ENCODE data around the gene TNIK.

The TNIK gene

DNA sequence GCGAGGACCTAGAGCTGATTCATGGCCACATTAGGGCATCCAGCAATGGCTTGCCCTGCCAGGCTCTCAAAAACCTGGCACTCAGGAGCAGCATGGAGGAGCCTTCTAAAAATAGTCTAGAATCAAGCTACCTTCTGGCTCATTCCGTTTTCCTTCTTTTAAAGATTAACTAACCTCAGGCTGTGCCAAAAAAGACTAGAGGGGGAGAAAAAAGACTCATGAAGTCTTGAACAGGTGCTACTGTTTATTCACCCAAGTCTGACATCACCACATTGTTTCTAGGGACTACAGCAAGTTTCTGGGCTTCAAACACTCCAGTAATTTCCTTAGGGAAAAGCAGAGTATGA, 125.8 kb downstream of the TNIK start:
- Histone ChIP-seq H3F3A (ENCODE audit: low read depth) (no peaks in the 10 kb centered on the region), H3K27me3 (ENCODE audit: insufficient read depth, low read length, poor library complexity, severe bottlenecking) (no peaks in the 10 kb centered on the region), H3K9ac (ENCODE audit: low read depth, low read length, poor library complexity, severe bottlenecking) (no peak overlapping the region), H3K9me2 (replicated peaks; ENCODE audit: low read depth, low read length) (no peaks in the 10 kb centered on the region), H3K79me2 (ENCODE audit: insufficient read depth, low read length) (peaks cover 48% of the 10 kb centered on the region; the same call in 1 of the 2 replicates), H2AFZ (ENCODE audit: low read length) (no peak overlapping the region), H3K4me1 (ENCODE audit: insufficient read depth, low read length, poor library complexity, severe bottlenecking) (peaks cover 19% of the 10 kb centered on the region), H3K36me3 (ENCODE audit: insufficient read depth, low read length) (no peaks in the 10 kb centered on the region), H4K20me1 (ENCODE audit: insufficient read depth, low read length, poor library complexity, severe bottlenecking) (no peaks in the 10 kb centered on the region), H3K4me3 (ENCODE audit: low read length, poor library complexity, severe bottlenecking) (no peak overlapping the region), H3K4me2 (ENCODE audit: low read depth, low read length, poor library complexity, severe bottlenecking) (no peak overlapping the region), H3K9me3 (ENCODE audit: insufficient read depth, low read depth, low read length) (no peaks in the 10 kb centered on the region)
- TF ChIP-seq, protein P1, sequence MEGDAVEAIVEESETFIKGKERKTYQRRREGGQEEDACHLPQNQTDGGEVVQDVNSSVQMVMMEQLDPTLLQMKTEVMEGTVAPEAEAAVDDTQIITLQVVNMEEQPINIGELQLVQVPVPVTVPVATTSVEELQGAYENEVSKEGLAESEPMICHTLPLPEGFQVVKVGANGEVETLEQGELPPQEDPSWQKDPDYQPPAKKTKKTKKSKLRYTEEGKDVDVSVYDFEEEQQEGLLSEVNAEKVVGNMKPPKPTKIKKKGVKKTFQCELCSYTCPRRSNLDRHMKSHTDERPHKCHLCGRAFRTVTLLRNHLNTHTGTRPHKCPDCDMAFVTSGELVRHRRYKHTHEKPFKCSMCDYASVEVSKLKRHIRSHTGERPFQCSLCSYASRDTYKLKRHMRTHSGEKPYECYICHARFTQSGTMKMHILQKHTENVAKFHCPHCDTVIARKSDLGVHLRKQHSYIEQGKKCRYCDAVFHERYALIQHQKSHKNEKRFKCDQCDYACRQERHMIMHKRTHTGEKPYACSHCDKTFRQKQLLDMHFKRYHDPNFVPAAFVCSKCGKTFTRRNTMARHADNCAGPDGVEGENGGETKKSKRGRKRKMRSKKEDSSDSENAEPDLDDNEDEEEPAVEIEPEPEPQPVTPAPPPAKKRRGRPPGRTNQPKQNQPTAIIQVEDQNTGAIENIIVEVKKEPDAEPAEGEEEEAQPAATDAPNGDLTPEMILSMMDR (conservative IDR thresholded peaks at IDR 0.05; ENCODE audit: low read length): no peak
- no peak for TF ChIP-seq EZH2phosphoT487 (IDR thresholded peaks at IDR 0.05; ENCODE audit: borderline replicate concordance)

- Histone ChIP-seq H3K4me1 (ENCODE audit: insufficient read depth, low read length, poor library complexity, severe bottlenecking) (peaks cover 23% of the 10 kb centered on the region), H3K9me3 (ENCODE audit: insufficient read depth, low read depth, low read length) (no peaks in the 10 kb centered on the region), H3K36me3 (ENCODE audit: insufficient read depth, low read length) (no peaks in the 10 kb centered on the region), H4K20me1 (ENCODE audit: insufficient read depth, low read length, poor library complexity, severe bottlenecking) (no peaks in the 10 kb centered on the region), H3K27me3 (ENCODE audit: insufficient read depth, low read length, poor library complexity, severe bottlenecking) (no peaks in the 10 kb centered on the region), H3K4me2 (ENCODE audit: low read depth, low read length, poor library complexity, severe bottlenecking) (no peak overlapping the region), H3K79me2 (ENCODE audit: insufficient read depth, low read length) (peaks cover 50% of the 10 kb centered on the region; the same call in 1 of the 2 replicates), H3K4me3 (ENCODE audit: low read length, poor library complexity, severe bottlenecking) (no peak overlapping the region), H3K9me2 (replicated peaks; ENCODE audit: low read depth, low read length) (no peaks in the 10 kb centered on the region), H2AFZ (ENCODE audit: low read length) (no peak overlapping the region), H3K9ac (ENCODE audit: low read depth, low read length, poor library complexity, severe bottlenecking) (no peak overlapping the region), H3F3A (ENCODE audit: low read depth) (no peaks in the 10 kb centered on the region)
- TF ChIP-seq, protein P1 (conservative IDR thresholded peaks at IDR 0.05; ENCODE audit: low read length): no peak
- no peak for TF ChIP-seq EZH2phosphoT487 (IDR thresholded peaks at IDR 0.05; ENCODE audit: borderline replicate concordance)
Measured at GRCh38 chr3:171333784-171334464, 126.3 kb downstream of the TNIK start.

GRCh38 chr3:171330938-171331337, 129.3 kb downstream of the TNIK start:
- H3F3A ChIP-seq (ENCODE audit: low read depth): no peaks in the 10 kb centered on the region
- H3K4me1 ChIP-seq (ENCODE audit: insufficient read depth, low read length, poor library complexity, severe bottlenecking): peaks cover 36% of the 10 kb centered on the region
- no peak overlapping the region for H3K4me3 ChIP-seq (ENCODE audit: low read length, poor library complexity, severe bottlenecking)
- TF ChIP-seq EZH2phosphoT487 (IDR thresholded peaks at IDR 0.05; ENCODE audit: borderline replicate concordance): no peak
- TF ChIP-seq, protein P1 (conservative IDR thresholded peaks at IDR 0.05; ENCODE audit: low read length): no peak
- H3K36me3 ChIP-seq (ENCODE audit: insufficient read depth, low read length): no peaks in the 10 kb centered on the region
- H3K79me2 ChIP-seq (ENCODE audit: insufficient read depth, low read length): peaks cover 61% of the 10 kb centered on the region; the same call in 1 of the 2 replicates
- no peak overlapping the region for H3K9ac ChIP-seq (ENCODE audit: low read depth, low read length, poor library complexity, severe bottlenecking)
- H4K20me1 ChIP-seq (ENCODE audit: insufficient read depth, low read length, poor library complexity, severe bottlenecking): no peaks in the 10 kb centered on the region
- no peak overlapping the region for H2AFZ ChIP-seq (ENCODE audit: low read length)
- no peak overlapping the region for H3K4me2 ChIP-seq (ENCODE audit: low read depth, low read length, poor library complexity, severe bottlenecking)
- H3K27me3 ChIP-seq (ENCODE audit: insufficient read depth, low read length, poor library complexity, severe bottlenecking): no peaks in the 10 kb centered on the region
- H3K9me3 ChIP-seq (ENCODE audit: insufficient read depth, low read depth, low read length): no peaks in the 10 kb centered on the region
- no peaks in the 10 kb centered on the region for H3K9me2 ChIP-seq (replicated peaks; ENCODE audit: low read depth, low read length)

Data from Loucy (cell line).